ENCODE measurements around the gene OCIAD1.

OCIAD1 gene

GRCh38 chr4:48791313-48791712, 39.6 kb upstream of the OCIAD1 start:
- no peak for TF ChIP-seq CTCF (IDR thresholded peaks at IDR 0.05; ENCODE audit: low read depth, low read length)
- no peak overlapping the region for H3K4me3 ChIP-seq (replicated peaks in 1 of 2; ENCODE audit: low read depth in 2 of 2, low read length in 2 of 2)
- DNase-seq (ENCODE audit: low read depth in 2 of 2) = no peak

- no peak overlapping the region for H3K4me3 ChIP-seq (replicated peaks in 1 of 2; ENCODE audit: low read depth in 2 of 2, low read length in 2 of 2)
- DNase-seq (ENCODE audit: low read depth in 2 of 2) = peak in 1 of 2 donors; percentile 59
Measured at GRCh38 chr4:48792348-48793006, 38.4 kb upstream of the OCIAD1 start.

GRCh38 chr4:48795108-48795507, 35.8 kb upstream of the OCIAD1 start:
- no peak for DNase-seq (ENCODE audit: low read depth in 2 of 2)
- H3K4me3 ChIP-seq (replicated peaks in 1 of 2; ENCODE audit: low read depth in 2 of 2, low read length in 2 of 2) = no peak overlapping the region
- TF ChIP-seq CTCF (IDR thresholded peaks at IDR 0.05; ENCODE audit: low read depth, low read length) = no peak

More at GRCh38 chr4:48792348-48793006, 38.4 kb upstream of the OCIAD1 start:
- TF ChIP-seq CTCF (IDR thresholded peaks at IDR 0.05; ENCODE audit: low read depth, low read length) = no peak

- no peak for DNase-seq (ENCODE audit: low read depth in 2 of 2)
- no peak for TF ChIP-seq CTCF (IDR thresholded peaks at IDR 0.05; ENCODE audit: low read depth, low read length)
Measured at GRCh38 chr4:48796191-48796926, 34.5 kb upstream of the OCIAD1 start.

DNA sequence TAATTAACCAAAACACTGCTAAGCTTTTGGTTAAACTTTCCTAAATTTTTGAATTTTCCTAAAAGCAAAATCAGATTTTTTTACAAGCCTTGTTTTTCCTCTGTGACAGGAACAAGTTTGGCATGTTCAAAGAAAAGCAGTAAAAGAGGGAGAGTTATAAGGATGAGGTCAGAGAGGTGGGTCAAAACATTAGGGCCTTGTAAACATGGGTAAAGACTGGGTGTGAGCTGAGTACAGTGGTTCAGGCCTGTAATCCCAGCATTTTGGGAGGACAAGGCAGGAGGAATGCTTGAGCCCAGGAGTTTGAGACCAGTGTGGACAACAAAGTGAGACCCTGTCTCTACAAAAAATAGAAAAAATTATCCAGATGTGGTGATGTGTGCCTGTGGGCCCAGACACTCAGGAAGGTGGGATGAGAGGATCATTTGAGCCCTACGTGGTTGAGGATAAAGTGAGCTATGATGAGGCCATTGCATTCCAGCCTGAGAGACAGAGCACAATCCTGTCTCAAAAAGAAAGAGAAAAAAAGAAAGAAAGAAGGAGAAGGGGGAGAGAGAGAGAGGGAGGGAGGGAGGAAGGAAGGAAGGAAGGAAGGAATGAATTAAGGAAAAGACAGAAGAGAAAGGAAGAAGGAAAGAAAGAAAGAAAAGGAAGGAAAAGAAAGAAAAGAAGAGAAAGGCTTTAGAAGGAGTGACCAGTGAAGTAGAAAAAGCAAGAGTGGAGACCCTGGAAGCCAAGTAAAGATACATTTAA, 33.8 kb upstream of the OCIAD1 start:
- no peak overlapping the region for H3K4me3 ChIP-seq (replicated peaks in 1 of 2; ENCODE audit: low read depth in 2 of 2, low read length in 2 of 2)
- DNase-seq (ENCODE audit: low read depth in 2 of 2) = no peak
- no peak for TF ChIP-seq CTCF (IDR thresholded peaks at IDR 0.05; ENCODE audit: low read depth, low read length)

More at GRCh38 chr4:48796191-48796926, 34.5 kb upstream of the OCIAD1 start:
- H3K4me3 ChIP-seq (replicated peaks in 1 of 2; ENCODE audit: low read depth in 2 of 2, low read length in 2 of 2) = no peak overlapping the region

GRCh38 chr4:48798117-48798516, 32.8 kb upstream of the OCIAD1 start:
- no peak overlapping the region for H3K4me3 ChIP-seq (replicated peaks in 1 of 2; ENCODE audit: low read depth in 2 of 2, low read length in 2 of 2)
- DNase-seq (ENCODE audit: low read depth in 2 of 2) = no peak
- no peak for TF ChIP-seq CTCF (IDR thresholded peaks at IDR 0.05; ENCODE audit: low read depth, low read length)
